ENCODE measurements around the gene PARP8.
"Not testable (repeated sequence)": the region's sequence is repeated elsewhere in the genome, so short reads cannot be mapped to it uniquely, and the experiment has no call there.

The PARP8 gene

DNA sequence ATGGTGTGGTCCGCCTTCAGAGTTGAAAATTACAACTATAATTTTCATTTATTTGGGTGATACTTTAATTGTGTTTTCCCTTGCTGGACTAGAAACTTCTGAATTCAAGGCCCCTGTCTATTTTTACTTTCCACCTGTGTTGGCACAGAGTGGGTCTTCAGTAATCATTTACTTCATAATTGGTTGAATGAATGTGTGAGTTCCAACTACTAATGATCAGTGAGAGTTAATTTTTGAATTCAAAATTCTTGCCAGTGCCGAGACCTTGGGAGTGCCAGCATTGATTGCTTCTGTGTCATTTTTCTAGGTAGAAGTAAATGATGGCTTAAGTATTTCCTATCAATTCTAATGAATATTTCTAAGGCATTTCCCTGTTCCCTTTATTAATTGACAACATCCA is 61.4 kb downstream of the PARP8 start:
- DNase-seq = no peak

DNA sequence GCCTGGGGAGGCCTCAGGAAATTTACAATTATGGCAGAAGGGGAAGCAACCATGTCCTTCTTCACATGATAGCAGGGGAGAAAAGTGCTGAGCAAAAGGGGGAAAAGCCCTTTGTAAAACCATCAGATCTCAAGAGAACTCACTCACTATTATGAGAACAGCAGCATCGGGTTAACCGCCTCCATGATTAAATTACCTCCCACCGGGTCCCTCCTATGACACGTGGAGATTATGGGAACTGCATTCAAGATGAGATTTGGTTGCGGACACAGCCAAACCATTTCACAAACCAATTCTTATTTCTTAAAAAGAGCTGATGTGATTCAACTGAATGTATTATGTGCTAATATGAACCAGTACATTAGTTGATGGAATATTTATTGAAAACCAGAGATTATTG is 63.9 kb downstream of the PARP8 start:
- DNase-seq = no peak

- no peak for DNase-seq
Measured at GRCh38 chr5:50730841-50731240, 64.4 kb downstream of the PARP8 start.

- no peak for DNase-seq
Measured at GRCh38 chr5:50733741-50734140, 67.3 kb downstream of the PARP8 start.

DNA sequence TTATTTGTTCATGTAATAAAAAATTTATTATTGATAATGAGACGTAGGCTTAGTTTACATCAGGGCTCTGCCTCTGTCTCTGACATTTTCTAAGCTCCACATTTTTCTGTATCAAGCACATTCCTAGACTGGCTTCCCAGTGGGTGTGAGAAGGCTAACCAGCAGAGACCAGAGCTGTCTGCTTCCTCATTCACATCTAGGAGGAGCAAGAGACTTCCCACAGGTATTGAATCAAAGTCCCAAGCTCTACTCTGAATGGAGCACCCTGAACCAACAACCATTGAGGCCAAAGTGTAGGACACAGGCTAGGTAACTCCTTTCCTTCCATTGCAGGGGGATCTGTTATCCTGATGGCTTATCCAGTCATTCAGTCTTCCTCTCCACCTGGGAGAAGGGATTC is 72.4 kb downstream of the PARP8 start:
- DNase-seq = no peak

GRCh38 chr5:50740832-50741231 is 74.4 kb downstream of the PARP8 start:
- DNase-seq = no peak

DNA sequence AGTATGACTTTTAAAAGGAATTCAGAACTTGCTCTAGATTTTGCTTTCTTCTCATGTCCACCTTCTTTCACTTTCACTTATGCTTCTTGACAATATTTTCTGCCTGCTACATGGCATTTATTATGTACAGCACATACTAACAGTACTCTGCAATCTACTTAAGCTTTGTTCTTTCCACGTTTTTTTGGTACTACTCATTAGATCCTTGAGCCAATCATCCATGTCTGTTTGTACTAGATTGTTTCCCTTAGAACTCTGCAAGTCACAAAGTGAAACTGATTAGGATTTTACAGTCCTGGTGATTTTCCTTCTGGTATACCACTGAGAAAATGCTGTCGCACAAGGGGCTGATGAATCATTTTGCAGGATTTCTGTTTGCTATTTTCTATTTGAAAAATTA is 78.3 kb downstream of the PARP8 start:
- no peak for DNase-seq

DNA sequence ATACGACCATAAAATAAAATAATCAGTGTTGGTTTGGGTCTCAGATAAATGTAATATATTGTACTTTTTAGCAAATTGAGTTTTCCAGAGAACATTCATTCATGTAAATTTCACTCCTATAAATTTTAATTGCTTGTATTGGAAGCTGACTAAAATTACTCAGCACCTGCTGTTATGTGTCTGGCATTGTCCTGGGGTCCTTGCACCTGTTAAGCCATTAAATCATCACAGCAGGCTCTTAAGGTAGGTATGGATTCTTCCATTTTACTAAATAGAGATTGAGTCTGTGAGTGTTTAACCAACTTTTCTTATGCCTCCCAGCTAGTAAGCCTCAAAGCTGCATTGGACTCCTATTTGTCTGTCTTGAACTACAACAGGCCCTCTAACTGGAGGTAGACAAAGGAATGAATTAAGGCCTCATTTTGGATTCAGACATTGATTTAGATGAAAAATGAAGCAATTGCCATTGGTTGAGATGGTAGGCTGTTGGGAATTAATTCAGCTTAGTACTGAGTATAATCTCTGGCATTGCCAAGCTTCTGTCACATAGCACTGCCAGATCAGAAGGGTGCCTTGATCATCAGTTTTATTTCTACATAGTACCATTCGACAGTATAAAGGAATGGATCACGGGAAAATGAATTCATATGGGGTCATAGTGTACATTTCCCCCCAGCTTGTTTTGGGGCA is 78.9 kb downstream of the PARP8 start:
- no peak for DNase-seq

GRCh38 chr5:50749181-50749580 is 82.7 kb downstream of the PARP8 start:
- DNase-seq = no peak

DNA sequence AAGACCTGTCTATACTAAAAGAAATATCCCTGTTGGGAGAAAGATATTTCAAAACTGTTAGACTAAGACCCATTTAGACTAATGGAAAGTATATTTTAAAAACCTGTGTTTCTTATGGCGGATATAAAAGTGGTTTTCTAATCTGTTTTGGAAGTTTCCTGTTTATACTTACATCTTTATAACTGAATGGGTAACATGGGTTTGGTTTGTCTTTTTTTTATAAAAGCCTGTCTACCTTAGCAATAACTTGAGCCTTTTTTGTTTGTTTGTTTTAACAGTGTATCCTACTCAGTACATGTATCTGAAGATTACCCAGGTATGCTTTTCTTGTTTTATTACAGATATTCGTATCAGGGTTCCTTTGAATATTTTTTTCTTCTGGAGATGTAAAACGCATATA is 83.4 kb downstream of the PARP8 start:
- DNase-seq = no peak

DNA sequence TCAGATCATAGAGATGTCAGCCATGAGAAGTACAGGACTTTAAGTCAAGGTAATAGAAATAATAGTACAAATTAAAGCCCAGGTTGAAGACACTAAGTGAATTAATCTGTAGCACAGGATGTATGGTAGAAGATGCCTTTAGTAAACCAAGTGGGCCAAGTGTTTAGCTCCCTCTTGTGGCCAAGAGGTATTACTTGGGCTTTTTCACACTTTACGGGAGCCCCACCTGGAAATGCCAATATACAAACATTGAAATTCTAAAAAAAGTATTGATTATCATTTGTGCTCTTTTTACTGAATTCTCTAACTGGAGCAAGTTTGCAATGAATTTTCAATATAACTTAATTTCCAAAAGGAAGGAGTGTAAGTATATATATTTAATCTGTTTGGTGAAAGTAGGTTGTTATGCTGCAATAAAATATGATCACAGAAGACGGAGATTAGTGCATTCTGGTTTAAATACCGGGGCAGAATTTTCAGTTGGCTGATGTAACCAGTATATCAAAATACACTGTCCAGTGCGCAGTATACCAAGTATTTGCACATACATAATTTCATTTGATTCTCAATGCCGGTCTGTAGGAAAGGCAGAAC is 84.7 kb downstream of the PARP8 start:
- no peak for DNase-seq

- no peak for DNase-seq
Measured at GRCh38 chr5:50752800-50753199, 86.4 kb downstream of the PARP8 start.

DNA sequence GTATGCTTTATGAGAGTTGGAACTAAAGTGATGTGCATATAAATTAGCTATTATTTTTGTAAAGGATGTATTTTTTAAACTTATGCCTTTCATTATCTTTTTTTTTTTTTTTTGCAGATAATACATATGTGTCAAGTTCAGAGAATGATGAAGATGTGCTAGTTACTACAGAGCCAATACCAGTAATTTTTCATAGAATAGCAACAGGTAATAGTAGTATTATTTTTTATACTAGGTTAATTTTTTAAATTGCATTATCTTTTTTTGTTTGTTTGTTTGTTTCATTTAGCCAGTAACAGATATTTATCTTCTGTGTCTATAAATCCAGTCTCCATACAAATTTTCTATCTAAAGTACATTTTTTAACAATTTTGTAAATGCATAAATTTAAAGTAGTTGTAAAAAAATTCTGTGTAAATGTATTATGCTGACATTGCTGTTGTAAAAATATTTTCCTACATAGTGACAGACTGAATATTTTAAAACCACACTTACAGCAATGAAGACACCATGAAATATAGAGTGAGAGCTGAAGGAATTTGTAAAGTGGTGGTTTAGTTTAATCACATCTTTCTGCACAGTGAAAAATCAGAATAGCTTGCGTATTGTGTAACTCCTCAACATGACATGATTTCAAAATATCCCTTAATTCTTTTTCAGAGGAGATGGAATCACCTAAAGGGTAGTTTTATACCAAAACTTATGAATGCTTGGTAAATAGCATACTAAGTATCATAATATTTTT is 93.3 kb downstream of the PARP8 start:
- DNase-seq = no peak

DNA sequence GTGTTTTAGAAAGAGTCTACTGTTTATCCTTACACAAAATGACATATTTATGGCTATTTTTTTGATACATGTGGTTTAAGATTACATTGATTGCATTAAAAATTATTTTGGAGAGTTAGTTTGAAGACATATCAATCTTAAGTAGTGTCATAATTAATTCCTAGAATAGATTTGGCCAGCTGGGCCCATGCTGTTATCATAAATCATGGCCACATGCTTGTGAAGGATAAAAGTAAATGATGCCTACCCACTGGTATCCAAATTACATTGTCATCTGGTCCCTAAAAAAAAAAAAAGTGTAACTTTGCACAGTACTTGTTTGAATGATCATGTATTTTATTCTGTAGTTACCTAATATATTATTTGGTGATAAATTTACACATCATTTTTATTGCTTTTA is 96.9 kb downstream of the PARP8 start:
- DNase-seq = no peak

- DNase-seq = no peak
Measured at GRCh38 chr5:50763846-50764245, 97.4 kb downstream of the PARP8 start.

DNA sequence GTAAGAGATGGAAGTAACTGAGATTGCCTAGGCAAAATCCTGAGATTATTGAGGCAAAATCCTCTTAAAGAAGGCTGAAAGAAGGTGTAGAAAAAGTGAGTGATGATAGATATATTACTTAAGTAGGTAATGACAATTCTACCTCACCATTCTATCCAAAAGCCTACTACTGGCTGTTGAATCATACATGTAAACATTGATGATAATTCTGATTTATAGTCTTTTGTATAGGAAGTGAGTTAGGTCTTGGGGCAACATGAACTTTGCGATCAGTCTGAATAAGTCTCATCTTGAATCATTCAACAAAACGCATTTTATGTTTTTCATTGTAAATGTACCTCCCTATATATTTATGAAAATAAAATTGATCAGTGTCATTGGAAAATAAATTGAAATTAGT is 99.6 kb downstream of the PARP8 start:
- DNase-seq = no peak

- DNase-seq = no peak
Measured at GRCh38 chr5:50766462-50766861, 100.0 kb downstream of the PARP8 start.

DNA sequence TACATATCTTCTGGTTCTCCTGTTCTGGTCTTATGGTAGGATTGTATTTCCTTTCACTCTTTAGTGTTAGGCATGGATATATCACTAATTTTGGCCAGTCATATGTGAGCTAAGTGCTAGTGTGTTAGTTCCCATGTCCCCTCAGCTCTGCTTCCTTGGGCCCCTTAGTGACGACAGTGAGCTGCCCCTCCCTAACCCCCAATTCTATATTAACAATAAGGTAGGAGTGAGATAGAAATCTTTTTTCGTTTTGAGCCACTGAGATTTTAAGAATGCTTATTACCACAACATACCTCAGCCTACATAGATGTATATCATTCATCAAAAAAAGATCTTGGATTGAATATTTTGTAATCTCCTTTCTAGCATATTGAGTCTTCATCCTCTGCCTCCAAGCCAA is 100.5 kb downstream of the PARP8 start:
- DNase-seq = no peak

DNA sequence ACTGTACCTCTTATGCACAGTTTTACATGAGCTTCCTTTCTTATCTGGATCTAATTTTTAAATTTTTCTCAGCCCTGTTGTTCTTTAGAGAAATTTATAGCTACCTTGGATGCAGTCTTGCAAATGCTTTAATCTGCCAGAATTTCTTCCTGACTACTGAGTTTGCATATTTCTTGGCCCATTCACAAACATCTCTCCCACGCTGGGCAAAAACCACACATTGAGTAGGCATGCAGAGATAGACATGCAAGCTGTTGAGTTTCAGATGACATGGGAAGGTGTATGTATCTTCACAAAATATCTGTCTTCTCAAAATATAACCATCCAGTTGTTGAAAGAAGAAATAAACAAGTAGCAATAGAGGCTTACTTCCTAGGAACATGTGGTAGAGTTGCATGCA is 101.2 kb downstream of the PARP8 start:
- no peak for DNase-seq

- DNase-seq = no peak
Measured at GRCh38 chr5:50768634-50769033, 102.2 kb downstream of the PARP8 start.

DNA sequence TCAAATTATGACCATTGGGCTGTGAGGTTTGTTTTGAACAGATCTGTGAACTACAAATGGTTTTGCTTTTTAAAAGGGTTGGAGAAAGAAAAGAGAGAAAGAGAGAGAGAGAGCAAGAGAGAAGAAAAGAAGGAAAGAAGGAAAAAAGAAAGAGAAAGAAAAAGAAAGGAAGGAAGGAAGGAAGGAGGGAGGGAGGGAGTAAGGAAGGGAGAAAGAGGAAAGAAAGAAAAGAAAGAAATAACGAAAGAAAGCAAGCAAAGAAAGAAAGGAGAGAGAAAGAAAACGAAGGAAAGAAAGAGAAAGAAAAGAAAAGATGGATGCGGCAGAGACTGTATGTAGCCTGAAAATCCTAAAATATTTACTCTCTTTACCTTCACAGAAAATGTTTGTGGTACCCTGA is 104.0 kb downstream of the PARP8 start:
- no peak for DNase-seq

DNA sequence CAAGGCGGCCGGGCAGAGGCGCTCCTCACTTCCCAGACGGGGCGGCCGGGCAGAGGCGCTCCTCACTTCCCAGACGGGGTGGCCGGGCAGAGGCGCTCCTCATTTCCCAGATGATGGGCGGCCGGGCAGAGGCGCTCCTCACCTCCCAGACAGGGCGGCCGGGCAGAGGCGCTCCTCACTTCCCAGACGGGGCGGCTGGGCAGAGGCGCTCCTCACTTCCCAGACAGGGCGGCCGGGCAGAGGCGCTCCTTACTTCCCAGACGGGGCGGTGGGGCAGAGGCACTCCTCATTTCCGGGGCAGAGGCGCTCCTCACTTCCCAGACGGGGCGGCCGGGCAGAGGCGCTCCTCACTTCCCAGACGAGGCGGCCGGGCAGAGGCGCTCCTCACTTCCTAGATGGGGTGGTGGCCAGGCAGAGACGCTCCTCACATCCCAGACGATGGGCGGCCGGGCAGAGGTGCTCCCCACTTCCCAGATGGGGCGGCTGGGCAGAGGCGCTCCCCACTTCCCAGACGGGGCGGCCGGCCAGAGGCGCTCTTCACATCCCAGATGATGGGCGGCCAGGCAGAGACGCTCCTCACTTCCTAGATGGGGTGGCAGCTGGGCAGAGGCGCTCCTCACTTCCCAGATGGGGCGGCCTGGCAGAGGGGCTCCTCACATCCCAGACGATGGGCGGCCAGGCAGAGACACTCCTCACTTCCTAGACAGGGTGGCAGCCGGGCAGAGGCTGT is 108.2 kb downstream of the PARP8 start:
- not testable (repeated sequence) for DNase-seq

GRCh38 chr5:50786073-50786472 is 119.6 kb downstream of the PARP8 start:
- no peak for DNase-seq

- no peak for DNase-seq
Measured at GRCh38 chr5:50791813-50792212, 125.4 kb downstream of the PARP8 start.

Measured in effector CD8-positive, alpha-beta T cell (primary cell).